Fibroblast of lung (primary cell): Measurements from ENCODE around the gene LIPH. TPM values are rescaled to one million over a fixed set of nuclear protein-coding genes. Genes with fewer than 3 reads are reported as not detected.
"Not testable (repeated sequence)": the region's sequence is repeated elsewhere in the genome, so short reads cannot be mapped to it uniquely, and the experiment has no call there.

ENCODE experiments used
- DNase-seq, 2 donors: peaks; one replicate each; pipeline versions ENCODE4 v3.0.0 to v3.0.0-alpha.2; 2010; ENCODE audit warnings: low read depth in 2 of 2
- H2AFZ ChIP-seq: 2 replicates; pipeline ENCODE4 v1.5.1; 2012; ENCODE audit warnings: low read length, control low read depth, inconsistent platforms
- H3K27ac ChIP-seq: 2 replicates; pipeline ENCODE4 v1.5.1; 2011; ENCODE audit warnings: low read length, control low read depth; ENCODE audit not compliant: insufficient read depth
- H3K27me3 ChIP-seq: 2 replicates; pipeline ENCODE4 v1.5.1; 2011; ENCODE audit warnings: mild to moderate bottlenecking, low read length; ENCODE audit not compliant: control insufficient read depth, insufficient read depth
- H3K36me3 ChIP-seq: 2 replicates; pipeline ENCODE4 v1.5.1; 2011; ENCODE audit warnings: low read length; ENCODE audit not compliant: control insufficient read depth, insufficient read depth
- H3K4me1 ChIP-seq: 2 replicates; pipeline ENCODE4 v1.5.1; 2011; ENCODE audit warnings: low read length; ENCODE audit not compliant: control insufficient read depth, insufficient read depth; ENCODE audit errors: extremely low read depth
- H3K4me2 ChIP-seq: 2 replicates; pipeline ENCODE4 v1.5.1; 2011; ENCODE audit warnings: low read length, control low read depth; ENCODE audit not compliant: insufficient read depth; ENCODE audit errors: extremely low read depth
- H3K4me3 ChIP-seq, 4 experiments: fragments of 200-600 bp in 1 of 4; sonication (generic) in 1 of 4; replicated peaks in 1 of 4; 2 replicates each; pipeline ENCODE4 v1.5.1; 2011 to 2016; ENCODE audit warnings: low read length in 4 of 4, low read depth in 3 of 4, mild to moderate bottlenecking in 3 of 4, control low read depth in 2 of 4, inconsistent platforms in 1 of 4, mixed read lengths in 1 of 4; ENCODE audit not compliant: insufficient read depth in 1 of 4; ENCODE audit errors: control extremely low read depth in 1 of 4
- H3K79me2 ChIP-seq: 2 replicates; pipeline ENCODE4 v1.5.1; 2012; ENCODE audit warnings: mild to moderate bottlenecking, low read length, inconsistent platforms; ENCODE audit not compliant: control insufficient read depth, insufficient read depth
- H3K9ac ChIP-seq: 2 replicates; pipeline ENCODE4 v1.5.1; 2011; ENCODE audit warnings: mild to moderate bottlenecking, low read length, control low read depth; ENCODE audit not compliant: insufficient read depth
- H3K9me3 ChIP-seq: 2 replicates; pipeline ENCODE4 v1.5.1; 2012; ENCODE audit warnings: low read depth, low read length; ENCODE audit not compliant: control insufficient read depth, insufficient read depth
- H4K20me1 ChIP-seq: 2 replicates; pipeline ENCODE4 v1.5.1; 2011; ENCODE audit warnings: low read length; ENCODE audit not compliant: control insufficient read depth, insufficient read depth; ENCODE audit errors: extremely low read depth
- CTCF ChIP-seq, 2 donors: IDR thresholded peaks in 1 of 2; conservative IDR thresholded peaks in 1 of 2; 1 replicate in 1 of 2; 2 replicates in 1 of 2; pipeline ENCODE4 v1.5.1; 2011 to 2012; ENCODE audit warnings: low read length in 2 of 2, control low read depth in 1 of 2, inconsistent platforms in 1 of 2, low read depth in 1 of 2, mild to moderate bottlenecking in 1 of 2
- EZH2 ChIP-seq: IDR thresholded peaks from 2 replicates; pipeline ENCODE4 v1.5.1; 2012; ENCODE audit warnings: low read length, control low read depth, mild to moderate bottlenecking; ENCODE audit errors: missing control alignments
- polyA plus RNA-seq, 2 donors: library from polyadenylated mRNA; depleted of rRNA in 1 of 2; stranded (reverse) in 1 of 2; unstranded in 1 of 2; fragments of >200 nt; gene quantifications; 2 replicates each; pipeline ENCODE4 v1.2.1, GENCODE V29; 2011 to 2012; ENCODE audit warnings: missing spikeins in 1 of 2
- total RNA-seq: library from RNA; depleted of rRNA; stranded (reverse); fragments of >200 nt; gene quantifications from 2 replicates; pipeline ENCODE4 v1.2.1, GENCODE V29; 2014

The LIPH gene
- total and polyA plus RNA-seq, 2 donors (not counting 1 experiment from before 2014, with no cell fraction given): 0.32 TPM; not detected in 1

GRCh38 chr3:185559706-185560090, 7.3 kb upstream of the LIPH start:
- Histone ChIP-seq H3K27me3 (peaks cover 9% of the 10 kb centered on the region), H3K4me1 (peaks cover 7% of the 10 kb centered on the region), H4K20me1 (no peaks in the 10 kb centered on the region), H3K27ac (no peak overlapping the region), H2AFZ (no peak overlapping the region), H3K79me2 (no peaks in the 10 kb centered on the region), H3K36me3 (no peaks in the 10 kb centered on the region), H3K4me3 (no peak overlapping the region), H3K4me2 (no peak overlapping the region), H3K9ac (no peak overlapping the region), H3K9me3 (no peaks in the 10 kb centered on the region)
- TF ChIP-seq EZH2: no peak
- TF ChIP-seq CTCF (conservative IDR thresholded peaks at IDR 0.05 in 1 of 2, IDR thresholded peaks at IDR 0.05 in 1 of 2; ENCODE audit: low read depth in 1 of 2, low read length in 2 of 2): no peak
- DNase-seq: no peak

GRCh38 chr3:185558395-185558794, 6.0 kb upstream of the LIPH start:
- no peaks in the 10 kb centered on the region for H3K79me2 ChIP-seq
- H3K4me2 ChIP-seq: no peak overlapping the region
- H3K4me3 ChIP-seq: no peak overlapping the region
- no peak for TF ChIP-seq CTCF (conservative IDR thresholded peaks at IDR 0.05 in 1 of 2, IDR thresholded peaks at IDR 0.05 in 1 of 2; ENCODE audit: low read depth in 1 of 2, low read length in 2 of 2)
- no peak for TF ChIP-seq EZH2
- H3K36me3 ChIP-seq: no peaks in the 10 kb centered on the region
- H3K4me1 ChIP-seq: peaks cover 7% of the 10 kb centered on the region
- H3K27me3 ChIP-seq: peaks cover 9% of the 10 kb centered on the region
- H3K27ac ChIP-seq: no peak overlapping the region
- no peak overlapping the region for H2AFZ ChIP-seq
- no peaks in the 10 kb centered on the region for H3K9me3 ChIP-seq
- DNase-seq: peak in 1 of 2 donors; percentile 30
- H3K9ac ChIP-seq: no peak overlapping the region
- H4K20me1 ChIP-seq: no peaks in the 10 kb centered on the region

- DNase-seq, H3K4me1 ChIP-seq, H3K27me3 ChIP-seq, H3K27ac ChIP-seq, H3K9me3 ChIP-seq, H2AFZ ChIP-seq, H3K36me3 ChIP-seq, H3K79me2 ChIP-seq, H3K9ac ChIP-seq, H3K4me2 ChIP-seq, H4K20me1 ChIP-seq, H3K4me3 ChIP-seq: not testable (repeated sequence)
Measured at GRCh38 chr3:185556640-185557039, 4.3 kb upstream of the LIPH start.
